DMS79 treated with DMSO at 0.1 percent for 48 hours (cell line): Measurements from ENCODE around the gene UGT8.

Source experiments
- DNase-seq: peaks from one replicate; lab custom pipeline; 2025; lab: John Stamatoyannopoulos, UW

Gene UGT8

GRCh38 chr4:114691865-114692264, 93.3 kb downstream of the UGT8 start:
- no peak for DNase-seq

- no peak for DNase-seq
Observed at GRCh38 chr4:114692958-114693357, 94.4 kb downstream of the UGT8 start.

GRCh38 chr4:114694770-114695169, 96.2 kb downstream of the UGT8 start:
- peak; percentile 0 for DNase-seq

GRCh38 chr4:114698231-114698630, 99.6 kb downstream of the UGT8 start:
- DNase-seq = no peak

GRCh38 chr4:114701491-114701890, 102.9 kb downstream of the UGT8 start:
- DNase-seq = no peak

DNA sequence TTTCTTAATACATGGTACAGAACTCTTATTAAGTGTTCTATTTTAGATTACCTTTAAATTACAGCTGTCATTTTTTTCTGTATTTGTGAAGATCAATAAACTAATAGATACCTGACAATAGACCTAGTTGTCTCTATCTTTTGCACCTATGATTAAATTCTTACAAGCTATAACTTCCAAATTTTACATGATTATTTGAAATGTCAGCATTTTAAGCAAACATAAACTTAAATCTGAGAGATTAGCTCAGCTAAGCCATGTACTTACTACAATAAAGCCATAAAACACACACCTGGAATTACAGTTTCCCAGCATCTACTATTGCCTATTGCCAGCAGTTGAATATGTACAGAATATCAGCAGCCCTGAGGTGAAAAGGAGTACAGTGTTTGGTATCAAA, 118.8 kb downstream of the UGT8 start:
- no peak for DNase-seq

DNA sequence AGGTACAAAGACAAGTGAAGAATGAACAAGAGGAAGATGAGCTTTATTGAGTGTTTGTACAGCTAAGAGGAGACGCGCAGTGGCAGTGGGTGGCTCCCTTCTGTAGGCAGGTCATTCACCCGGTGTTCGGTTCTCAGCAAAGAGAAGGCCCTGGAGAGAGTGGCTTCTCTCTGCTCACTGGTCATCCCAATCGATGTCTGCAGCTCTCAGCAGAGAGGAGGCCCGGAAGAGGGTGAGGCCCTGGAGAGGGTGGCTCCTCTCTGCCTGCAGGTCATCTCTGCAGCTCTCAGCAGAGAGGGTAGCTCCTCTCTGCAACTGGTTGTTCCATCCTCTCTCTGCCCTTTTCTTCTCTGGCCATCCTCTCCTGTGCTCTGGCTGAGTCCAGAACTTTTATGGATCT, 126.5 kb downstream of the UGT8 start:
- no peak for DNase-seq

GRCh38 chr4:114727461-114727860, 128.9 kb downstream of the UGT8 start:
- no peak for DNase-seq
